K562 (cell line): ENCODE data around the gene CLEC6A. TPM values are rescaled to one million over a fixed set of nuclear protein-coding genes. Genes with fewer than 3 reads are reported as not detected.

ENCODE experiments used
- ATAC-seq: fragments of 200-7000 bp; cut with Tn5 transposase; 3 replicates; pipeline ENCODE4 v1.9.1; 2020; ENCODE audit warnings: moderate library complexity
- BruUV-seq: library from RNA; stranded (reverse); fragments of 400-500 nt; replicated peaks from 2 replicates; lab custom pipeline; 2021; lab: Mats Ljungman, UMichigan
- CTCF ChIA-PET: fragments of 300-600 bp; formaldehyde crosslinking; extraction: SDS; loops from one replicate; lab custom pipeline; 2021; ENCODE audit warnings: low intra/inter-chr PET ratio; lab: Yijun Ruan, JAX
- POLR2A ChIA-PET: fragments of 300-600, 350-650 bp; sonication (Branson Sonifier 250); formaldehyde crosslinking; extraction: SDS; loops from one replicate; lab custom pipeline; 2021; ENCODE audit warnings: antibody characterized with exemption, inconsistent platforms; lab: Yijun Ruan, JAX
- DNase-seq, 4 experiments: peaks; one replicate each; pipeline versions ENCODE4 v3.0.0 to v3.0.0-alpha.2; 2011 to 2018; ENCODE audit warnings: low spot score in 3 of 4, mixed read lengths in 3 of 4; ENCODE audit errors: extremely low read depth in 1 of 4
- FAIRE-seq: peaks from 2 replicates; lab custom pipeline; 2011; peaks lifted over from hg19 to GRCh38; lab: Jason Lieb, UNC
- H2AFZ ChIP-seq: 2 replicates; pipeline ENCODE4 v1.6.0; 2011; ENCODE audit warnings: low read depth, low read length, control low read depth, inconsistent platforms
- H3K27ac ChIP-seq: fragments of 200-600 bp; 3 replicates; pipeline ENCODE4 v1.8.0; 2011; ENCODE audit warnings: low read depth, mild to moderate bottlenecking, control low read depth, inconsistent platforms, low read length, moderate library complexity, mixed read lengths; ENCODE audit errors: extremely low read depth
- H3K27me3 ChIP-seq, 2 experiments: fragments of 300-600 bp in 1 of 2; 2 replicates in 1 of 2; 3 replicates in 1 of 2; pipeline versions ENCODE4 v1.6.0 to v1.8.0; 2011; ENCODE audit warnings: inconsistent platforms in 2 of 2, low read length in 2 of 2, mild to moderate bottlenecking in 1 of 2, mixed read lengths in 1 of 2, moderate library complexity in 1 of 2; ENCODE audit not compliant: control insufficient read depth in 2 of 2, insufficient read depth in 2 of 2
- H3K36me3 ChIP-seq: fragments of 300-600 bp; 3 replicates; pipeline ENCODE4 v1.8.0; 2011; ENCODE audit warnings: mild to moderate bottlenecking, low read length, inconsistent platforms; ENCODE audit not compliant: control insufficient read depth, insufficient read depth
- H3K4me1 ChIP-seq, 2 experiments: fragments of 200-600 bp in 1 of 2; replicated peaks in 1 of 2; 2 replicates in 1 of 2; 3 replicates in 1 of 2; pipeline versions ENCODE4 v1.5.1 to v1.8.0; 2011; ENCODE audit warnings: inconsistent platforms in 2 of 2, low read length in 2 of 2, mild to moderate bottlenecking in 1 of 2, mixed read lengths in 1 of 2, moderate library complexity in 1 of 2; ENCODE audit not compliant: control insufficient read depth in 2 of 2, insufficient read depth in 2 of 2
- H3K4me2 ChIP-seq: 2 replicates; pipeline ENCODE4 v1.6.1; 2011; ENCODE audit warnings: low read length, control low read depth, inconsistent platforms, mixed read lengths; ENCODE audit not compliant: insufficient read depth
- H3K4me3 ChIP-seq: fragments of 200-600 bp; sonication (generic), shearing (Covaris generic); 2 replicates; pipeline ENCODE4 v1.5.1; 2016; ENCODE audit warnings: control low read depth, inconsistent platforms
- H3K79me2 ChIP-seq: fragments of 200-600 bp; 3 replicates; pipeline ENCODE4 v1.8.0; 2011; ENCODE audit warnings: low read length, inconsistent platforms; ENCODE audit not compliant: control insufficient read depth, insufficient read depth
- H3K9ac ChIP-seq, 2 experiments: 2 replicates each; pipeline versions ENCODE4 v1.6.0 to v1.6.1; 2011; ENCODE audit warnings: low read depth in 2 of 2, low read length in 2 of 2, control low read depth in 1 of 2, inconsistent platforms in 1 of 2, mild to moderate bottlenecking in 1 of 2, mixed read lengths in 1 of 2; ENCODE audit not compliant: insufficient read depth in 1 of 2
- H3K9me1 ChIP-seq: one replicate; pipeline ENCODE4 v1.6.0; 2011; ENCODE audit warnings: inconsistent platforms, mild to moderate bottlenecking, low read length, moderate library complexity; ENCODE audit not compliant: control insufficient read depth, insufficient read depth
- H3K9me3 ChIP-seq: replicated peaks from 2 replicates; pipeline ENCODE4 v1.5.1; 2011; ENCODE audit warnings: low read depth, low read length, inconsistent platforms; ENCODE audit not compliant: control insufficient read depth, insufficient read depth
- H4K20me1 ChIP-seq: replicated peaks from 2 replicates; pipeline ENCODE4 v1.6.1; 2011; ENCODE audit warnings: low read length, inconsistent platforms, mixed read lengths; ENCODE audit not compliant: control insufficient read depth, insufficient read depth
- E2F6 ChIP-seq, 2 experiments: IDR thresholded peaks; 2 replicates each; pipeline ENCODE4 v1.6.1; 2011; ENCODE audit warnings: borderline replicate concordance in 1 of 2, control low read depth in 1 of 2, low read depth in 1 of 2, low read length in 1 of 2, mild to moderate bottlenecking in 1 of 2, mixed read lengths in 1 of 2, moderate library complexity in 1 of 2; ENCODE audit not compliant: insufficient read depth in 1 of 2, insufficient read length in 1 of 2, poor library complexity in 1 of 2, severe bottlenecking in 1 of 2; ENCODE audit errors: extremely low read depth in 1 of 2
- MAZ ChIP-seq, 2 experiments: fragments of 450-650 bp in 1 of 2; sonication (generic) in 1 of 2; formaldehyde crosslinking; IDR thresholded peaks in 1 of 2; conservative IDR thresholded peaks in 1 of 2; 2 replicates each; pipeline versions ENCODE4 v1.4.0 to v1.5.0; 2020; ENCODE audit warnings: mild to moderate bottlenecking in 1 of 2, missing genetic modification reagents in 1 of 2
- NFIC ChIP-seq: fragments of 450-650 bp; IDR thresholded peaks from 2 replicates; pipeline ENCODE4 v1.6.1; 2017; ENCODE audit warnings: mild to moderate bottlenecking, inconsistent platforms
- PREB ChIP-seq: sonication (generic); formaldehyde crosslinking; IDR thresholded peaks from 2 replicates; pipeline ENCODE4 v1.8.1; 2023; ENCODE audit warnings: mild to moderate bottlenecking, missing genetic modification reagents
- ZNF77 ChIP-seq: fragments of 250-450 bp; sonication (Bioruptor Pico); IDR thresholded peaks from 2 replicates; pipeline ENCODE4 v1.5.0; 2020
- WGBS: fragments of 100-300 bp; shearing (Covaris generic); methylation state at CpG from one replicate; pipeline ENCODE4 v1.1.6; 2016; ENCODE audit warnings: low coverage, mixed read lengths; ENCODE audit not compliant: insufficient coverage; ENCODE audit errors: missing lambda C conversion rate; 5-methylcytosine and 5-hydroxymethylcytosine counted together
- in situ Hi-C: fragments of 300-500 bp; cut with MboI; formaldehyde crosslinking; loops from 4 replicates; pipeline ENCODE4 v1.15.0; 2018; ENCODE audit warnings: inconsistent platforms, mixed read lengths
- intact Hi-C: fragments of 100-400 bp; cut with micrococcal nuclease; formaldehyde crosslinking; loops from 2 replicates; pipeline ENCODE4 v1.14.2; 2022
- polyA plus RNA-seq, 8 experiments: library from polyadenylated mRNA; depleted of rRNA in 4 of 8; stranded (reverse) in 5 of 8; unstranded in 3 of 8; fragments of >200 nt; fragmentation: Nextera tagmentation in 2 of 8; fragmentation: Illumina TruSeq in 1 of 8; extraction: Ambion mirVana in 2 of 8; extraction: Trizol in 1 of 8; gene quantifications; 2 replicates each; pipeline versions ENCODE4 v1.2.1 to v1.2.3, GENCODE V29; 2011 to 2014; ENCODE audit warnings: inconsistent platforms in 1 of 8, missing spikeins in 1 of 8
- total RNA-seq, 7 experiments: library from RNA; depleted of rRNA in 6 of 7; stranded (reverse); fragments of >200 nt in 6 of 7; fragmentation: Illumina TruSeq in 2 of 7; extraction: Trizol in 2 of 7; gene quantifications; 2 replicates each; pipeline versions ENCODE4 v1.2.1 to v1.2.3, GENCODE V29; 2011 to 2021; ENCODE audit warnings: low replicate concordance in 1 of 7

Gene CLEC6A
- total and polyA plus RNA-seq, 9 of the 15 experiments (the other 6 are each of a cell fraction or from before 2014, with no cell fraction given): not detected

- ChIA-PET CTCF (no interaction called here), POLR2A (no interaction called here)
- Histone ChIP-seq H3K4me1 (no peaks in the 10 kb centered on the region), H3K9me3 (no peaks in the 10 kb centered on the region), H3K4me2 (no peak overlapping the region), H2AFZ (no peak overlapping the region), H3K9ac (no peak overlapping the region), H3K27me3 (peaks cover 0 to 15% of the 10 kb centered on the region in 2 experiments; a peak in 2 of 5 replicates), H4K20me1 (no peaks in the 10 kb centered on the region), H3K4me3 (no peak overlapping the region), H3K27ac (no peak overlapping the region), H3K79me2 (no peaks in the 10 kb centered on the region), H3K36me3 (no peaks in the 10 kb centered on the region), H3K9me1 (no peaks in the 10 kb centered on the region)
- ATAC-seq: no peak
- TF ChIP-seq E2F6 (IDR thresholded peaks at IDR 0.05; ENCODE audit: borderline replicate concordance in 1 of 2, extremely low read depth in 1 of 2, insufficient read depth in 1 of 2, insufficient read length in 1 of 2, low read depth in 1 of 2, low read length in 1 of 2, poor library complexity in 1 of 2, severe bottlenecking in 1 of 2) (no peak), NFIC (peak; percentile 75), PREB (CRISPR knock-in tag) (no peak), MAZ (CRISPR knock-in tag; conservative IDR thresholded peaks at IDR 0.05 in 1 of 2, IDR thresholded peaks at IDR 0.05 in 1 of 2) (no peak), ZNF77 (CRISPR knock-in tag) (no peak)
- intact Hi-C loops: no loop called here
- no TSS peak for BruUV-seq
- no peak for FAIRE-seq
- no peak for DNase-seq
- WGBS: 0% methylated on average over 7 of the region's 12 CpGs
- in situ Hi-C loops: no loop called here
These were observed 53.4 kb downstream of the CLEC6A start for GRCh38 chr12:8508910-8509841.
